D721Med (cell line): ENCODE results near the gene CNST.
"Not testable (repeated sequence)": the region's sequence is repeated elsewhere in the genome, so short reads cannot be mapped to it uniquely, and the experiment has no call there.

Source experiments
- DNase-seq: peaks from one replicate; pipeline ENCODE4 v3.0.0; 2011; ENCODE audit warnings: low spot score; ENCODE audit not compliant: insufficient read length
- FAIRE-seq: peaks from 2 replicates; lab custom pipeline; 2011; peaks lifted over from hg19 to GRCh38; lab: Jason Lieb, UNC
- CTCF ChIP-seq: IDR thresholded peaks from 2 replicates; pipeline ENCODE4 v1.5.1; 2012; ENCODE audit warnings: mild to moderate bottlenecking, control low read depth; ENCODE audit not compliant: insufficient read depth; ENCODE audit errors: missing control alignments

Gene CNST

GRCh38 chr1:246711548-246712003 is 145.3 kb downstream of the CNST start:
- no peak for TF ChIP-seq CTCF
- no peak for FAIRE-seq
- no peak for DNase-seq

GRCh38 chr1:246712428-246712827 is 146.2 kb downstream of the CNST start:
- not testable (repeated sequence) for FAIRE-seq

More at GRCh38 chr1:246712428-246712827, 146.2 kb downstream of the CNST start:
- not testable (repeated sequence) for DNase-seq
